ENCODE measurements around the gene NELL2.

NELL2 gene

DNA sequence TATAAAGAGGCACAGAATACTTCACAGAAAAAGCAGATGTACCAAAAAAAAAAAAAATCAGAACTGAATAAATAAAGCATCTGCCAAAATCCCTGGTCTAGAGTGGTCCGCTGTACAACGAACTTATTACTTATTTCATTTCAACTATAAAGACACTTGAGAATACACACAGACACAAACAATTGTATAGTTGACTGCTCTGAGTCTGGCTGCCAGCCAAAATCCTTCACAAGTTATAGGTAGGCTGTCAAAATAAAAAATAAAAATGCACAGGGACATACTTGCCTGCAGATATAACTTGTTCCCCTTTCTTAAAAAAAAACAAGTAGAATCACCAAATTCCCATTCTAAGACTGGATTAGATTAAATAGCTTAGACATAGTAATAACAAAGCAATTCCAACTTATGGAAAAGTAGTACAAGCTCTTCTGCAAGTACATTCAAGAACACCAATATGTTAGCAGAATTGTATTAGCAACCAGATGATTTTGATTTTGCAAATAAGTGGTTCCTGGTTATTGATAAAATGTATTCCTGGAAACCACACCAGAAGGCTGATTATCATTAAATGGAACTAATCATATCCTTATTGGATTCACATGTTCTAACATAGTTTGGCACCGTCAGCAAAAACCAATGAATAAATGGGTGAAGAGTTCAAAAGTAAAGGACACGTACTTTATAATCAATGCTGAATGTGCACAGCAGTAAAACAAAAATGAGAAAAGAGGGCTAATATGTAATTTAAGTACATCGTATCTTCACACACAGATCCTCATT, 248.5 kb downstream of the NELL2 start:
- peak in 1 of 56 donors; percentile 2 for DNase-seq

DNA sequence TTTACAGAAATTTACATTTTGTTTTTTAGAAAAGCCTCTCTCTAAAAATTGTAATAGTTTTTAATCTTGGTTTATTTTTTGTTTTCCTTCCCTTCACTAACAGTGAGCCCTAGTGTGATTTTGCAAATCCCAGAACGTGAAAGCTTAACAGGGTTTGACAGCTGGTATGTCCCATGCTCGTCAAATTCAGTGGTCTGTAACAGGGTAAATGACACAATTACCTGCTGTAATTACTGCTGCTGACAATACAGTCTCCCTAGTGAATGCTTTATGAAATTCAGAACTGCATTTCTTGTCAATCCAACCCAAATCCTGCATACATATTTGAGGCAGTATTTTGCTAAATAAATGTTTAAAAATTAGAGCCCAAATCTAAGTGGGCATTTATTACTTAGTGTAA, 249.2 kb downstream of the NELL2 start:
- no peak for DNase-seq

- no peak for DNase-seq
Measured at GRCh38 chr12:44618946-44619345, 257.2 kb downstream of the NELL2 start.

- no peak for DNase-seq
Measured at GRCh38 chr12:44616402-44616801, 259.7 kb downstream of the NELL2 start.

- no peak for DNase-seq
Measured at GRCh38 chr12:44611538-44611937, 264.6 kb downstream of the NELL2 start.

DNA sequence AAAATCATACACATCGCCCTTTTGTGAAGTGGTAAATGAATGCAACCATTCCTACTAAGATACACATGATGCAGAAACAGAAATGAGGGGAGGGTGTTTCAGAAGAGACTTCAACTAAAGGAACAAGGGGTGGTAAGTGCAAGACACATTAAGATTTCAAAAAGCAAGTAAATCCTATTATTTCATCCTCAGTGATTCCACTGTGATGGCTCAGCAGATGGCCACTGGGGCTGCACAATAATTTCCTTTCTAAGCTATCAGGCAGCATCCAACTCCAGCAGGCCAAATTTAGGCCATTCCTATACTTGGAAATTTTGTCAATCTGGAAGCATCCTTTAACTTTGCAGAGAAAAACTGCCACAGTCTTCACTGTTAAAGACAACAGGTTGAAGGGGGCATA, 272.4 kb downstream of the NELL2 start:
- peak in 1 of 56 donors; percentile 10 for DNase-seq

GRCh38 chr12:44592626-44593025, 283.5 kb downstream of the NELL2 start:
- DNase-seq: no peak

DNA sequence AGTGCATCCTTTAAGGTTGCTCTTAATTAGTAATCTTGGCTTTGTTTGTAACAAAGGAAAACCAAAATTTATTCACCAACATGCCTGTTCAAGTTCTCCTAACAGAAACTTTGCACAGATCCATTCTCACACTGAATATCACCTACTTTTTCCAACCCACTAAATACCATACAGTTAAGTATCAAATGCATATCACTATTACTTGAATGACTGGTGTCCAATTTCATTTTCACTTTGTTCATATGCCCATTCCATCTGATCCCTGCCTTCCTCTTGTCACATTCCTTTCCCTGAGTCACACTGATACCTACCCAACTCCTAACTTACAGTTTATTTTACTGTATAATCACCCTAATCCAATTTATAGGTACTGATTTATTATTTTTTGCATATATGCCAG, 286.4 kb downstream of the NELL2 start:
- no peak for DNase-seq

GRCh38 chr12:44588651-44589050, 287.5 kb downstream of the NELL2 start:
- DNase-seq: no peak

GRCh38 chr12:44584625-44585024, 291.5 kb downstream of the NELL2 start:
- no peak for DNase-seq

- DNase-seq: no peak
Measured at GRCh38 chr12:44582521-44582920, 293.6 kb downstream of the NELL2 start.

DNA sequence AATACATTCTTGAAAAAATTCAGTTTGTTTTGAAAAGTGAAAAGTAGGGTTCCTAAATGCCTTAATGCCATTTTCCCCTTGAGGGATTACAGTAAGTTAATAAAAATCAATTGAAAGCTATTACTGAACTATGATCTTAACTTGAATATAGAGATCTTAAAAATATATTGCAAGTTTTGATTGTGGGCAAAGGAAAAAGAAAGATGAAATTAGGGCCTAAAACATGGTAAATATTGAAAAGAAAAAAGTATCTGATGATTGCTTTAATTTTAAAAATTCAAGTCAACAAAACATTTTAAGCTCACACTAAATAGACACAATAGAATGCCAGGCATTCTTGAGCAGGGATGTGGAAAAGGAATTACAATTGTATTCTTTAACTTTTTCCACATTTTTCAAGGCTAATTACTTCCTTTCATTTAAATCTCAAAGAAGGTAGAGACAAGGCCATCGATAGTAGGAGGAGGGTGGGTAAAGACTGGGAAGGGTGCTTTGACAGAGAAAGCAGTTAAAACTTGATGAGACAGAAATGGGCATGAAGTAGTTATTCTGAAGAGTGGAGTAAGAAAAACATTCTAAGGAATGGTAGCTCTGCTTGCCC, 294.4 kb downstream of the NELL2 start:
- no peak for DNase-seq

GRCh38 chr12:44574586-44574985, 301.5 kb downstream of the NELL2 start:
- DNase-seq: no peak

GRCh38 chr12:44573723-44574122, 302.4 kb downstream of the NELL2 start:
- no peak for DNase-seq

- no peak for DNase-seq
Measured at GRCh38 chr12:44571006-44571550, 305.0 kb downstream of the NELL2 start.

DNA sequence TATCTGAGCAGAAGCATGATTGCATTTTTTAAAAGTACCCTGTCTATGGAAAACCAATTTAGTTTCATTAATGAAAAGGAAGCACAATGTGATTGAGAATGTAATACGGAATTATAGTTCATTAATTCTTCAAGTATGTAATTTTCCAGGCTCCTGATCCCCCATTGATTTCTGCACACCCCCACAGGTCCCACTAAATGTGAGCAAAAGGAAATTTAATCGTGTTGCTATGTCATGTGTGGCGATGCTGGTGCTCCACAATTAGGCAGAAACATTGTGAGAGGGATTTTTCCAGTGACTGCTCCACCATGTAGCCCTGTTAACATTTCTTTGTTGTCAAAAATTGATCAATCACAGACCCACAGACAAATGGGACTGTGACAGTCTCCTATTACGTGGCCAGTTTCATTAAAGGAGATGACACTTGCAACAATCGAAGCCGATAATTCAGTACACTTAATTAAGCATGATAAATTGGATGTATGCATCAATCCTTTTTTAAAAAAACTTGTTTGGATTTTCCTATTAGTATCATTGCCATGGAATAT, 306.0 kb downstream of the NELL2 start:
- DNase-seq: no peak

DNA sequence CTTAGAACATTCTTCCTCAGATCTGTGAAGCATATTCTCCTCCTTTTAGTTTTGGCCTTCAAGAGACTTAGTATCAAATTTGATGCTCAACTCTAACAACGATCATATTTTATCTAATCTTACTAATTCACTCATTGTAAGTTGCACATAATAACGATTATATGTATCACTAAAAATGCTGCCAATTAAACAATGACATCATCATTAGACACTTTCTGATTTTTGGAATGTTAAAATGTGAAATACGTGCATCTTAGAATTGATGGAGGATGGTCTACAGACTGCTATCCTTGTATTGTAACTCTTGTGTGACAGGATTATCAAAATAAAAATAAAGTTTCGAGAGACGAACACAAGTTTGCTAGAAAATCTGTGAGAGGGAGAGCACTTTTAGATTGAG, 311.0 kb downstream of the NELL2 start:
- DNase-seq: no peak

DNA sequence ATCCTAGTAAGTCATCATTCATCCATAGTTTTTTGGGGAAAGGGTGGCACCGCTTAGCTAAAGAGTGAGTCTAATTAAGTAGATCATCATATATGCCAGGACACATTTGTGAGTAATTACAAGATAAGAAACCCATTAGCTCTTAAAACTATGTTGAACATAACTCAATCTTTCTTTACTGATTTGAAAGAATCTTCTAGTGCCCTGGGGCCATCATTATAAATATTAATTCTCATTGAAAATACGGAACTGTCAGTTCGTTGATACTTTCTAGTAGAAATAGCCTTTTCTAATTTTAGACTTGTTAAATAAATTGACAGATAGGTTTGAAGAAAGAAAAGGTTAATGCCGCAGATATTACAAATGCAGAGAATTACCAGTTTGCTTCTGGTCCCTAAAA, 312.6 kb downstream of the NELL2 start:
- DNase-seq: no peak

DNA sequence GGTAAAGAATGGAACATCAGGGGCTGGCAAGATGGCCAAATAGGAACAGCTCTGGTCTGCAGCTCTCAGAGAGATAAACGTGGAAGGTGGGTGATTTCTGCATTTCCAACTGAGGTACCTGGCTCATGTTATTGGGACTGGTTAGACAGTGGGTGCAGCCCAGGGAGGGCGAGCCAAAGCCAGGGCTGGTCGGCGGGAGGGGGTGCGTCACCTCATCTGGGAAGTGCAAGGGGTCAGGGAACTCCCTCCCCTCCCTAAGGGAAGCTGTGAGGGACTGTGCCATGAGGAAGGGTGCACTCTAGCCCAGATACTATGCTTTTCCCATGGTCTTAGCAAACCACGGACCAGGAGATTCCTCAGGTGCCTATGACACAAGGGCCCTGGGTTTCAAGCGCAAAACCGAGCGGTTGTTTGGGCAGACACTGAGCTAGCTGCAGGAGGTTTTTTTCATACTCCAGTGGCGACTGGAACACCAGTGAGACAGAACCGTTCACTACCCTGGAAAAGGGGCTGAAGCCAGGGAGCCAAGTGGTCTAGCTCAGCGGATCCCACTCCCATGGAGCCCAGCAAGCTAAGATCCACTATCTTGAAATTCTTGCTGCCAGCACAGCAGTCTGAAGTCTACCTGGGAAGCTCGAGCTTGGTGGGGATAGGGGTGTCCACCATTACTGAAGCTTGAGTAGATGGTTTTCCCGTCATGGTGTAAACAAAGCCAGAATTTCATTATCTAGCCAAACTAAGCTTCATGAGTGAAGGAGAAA, 317.6 kb downstream of the NELL2 start:
- DNase-seq: no peak

- no peak for DNase-seq
Measured at GRCh38 chr12:44555454-44555853, 320.7 kb downstream of the NELL2 start.

GRCh38 chr12:44551631-44552030, 324.5 kb downstream of the NELL2 start:
- no peak for DNase-seq

GRCh38 chr12:44550377-44550776, 325.7 kb downstream of the NELL2 start:
- DNase-seq: no peak

All from amygdala (tissue), 56 donors.